C4-2B (cell line): ENCODE results near the gene MICAL2.

Experiments used
- ZFX ChIP-seq: fragments of 450-650 bp; IDR thresholded peaks from 2 replicates; pipeline ENCODE4 v1.6.1; 2017
- TF ChIP-seq, protein P1 (sequence below): fragments of 450-650 bp; conservative IDR thresholded peaks from 2 replicates; pipeline ENCODE4 v1.5.1; 2017; ENCODE audit warnings: mild to moderate bottlenecking

DNA sequence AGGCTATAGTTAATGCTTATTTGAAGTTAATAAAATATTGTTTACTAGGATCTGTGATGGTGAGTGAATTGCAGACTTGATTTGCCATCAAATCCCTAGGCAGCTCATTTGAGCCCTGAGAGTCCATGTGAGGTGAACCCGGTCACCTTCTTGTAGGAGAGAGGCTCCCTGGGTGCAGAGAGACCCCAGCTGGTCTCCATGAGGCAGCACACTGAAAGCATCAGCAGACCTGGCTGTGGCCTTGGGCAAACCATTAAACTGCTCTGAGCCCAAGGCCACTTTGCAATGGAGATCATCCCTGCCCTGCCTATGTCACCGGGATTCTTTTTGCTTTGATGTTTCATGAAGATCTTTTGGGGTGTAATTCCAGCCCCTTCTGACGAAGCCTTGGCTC lies 125.2 kb downstream of the MICAL2 start:
- TF ChIP-seq, protein P1, sequence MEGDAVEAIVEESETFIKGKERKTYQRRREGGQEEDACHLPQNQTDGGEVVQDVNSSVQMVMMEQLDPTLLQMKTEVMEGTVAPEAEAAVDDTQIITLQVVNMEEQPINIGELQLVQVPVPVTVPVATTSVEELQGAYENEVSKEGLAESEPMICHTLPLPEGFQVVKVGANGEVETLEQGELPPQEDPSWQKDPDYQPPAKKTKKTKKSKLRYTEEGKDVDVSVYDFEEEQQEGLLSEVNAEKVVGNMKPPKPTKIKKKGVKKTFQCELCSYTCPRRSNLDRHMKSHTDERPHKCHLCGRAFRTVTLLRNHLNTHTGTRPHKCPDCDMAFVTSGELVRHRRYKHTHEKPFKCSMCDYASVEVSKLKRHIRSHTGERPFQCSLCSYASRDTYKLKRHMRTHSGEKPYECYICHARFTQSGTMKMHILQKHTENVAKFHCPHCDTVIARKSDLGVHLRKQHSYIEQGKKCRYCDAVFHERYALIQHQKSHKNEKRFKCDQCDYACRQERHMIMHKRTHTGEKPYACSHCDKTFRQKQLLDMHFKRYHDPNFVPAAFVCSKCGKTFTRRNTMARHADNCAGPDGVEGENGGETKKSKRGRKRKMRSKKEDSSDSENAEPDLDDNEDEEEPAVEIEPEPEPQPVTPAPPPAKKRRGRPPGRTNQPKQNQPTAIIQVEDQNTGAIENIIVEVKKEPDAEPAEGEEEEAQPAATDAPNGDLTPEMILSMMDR, result no peak
- no peak for TF ChIP-seq ZFX
